Measurements from ENCODE around the gene AOC1. TPM values are rescaled to one million over a fixed set of nuclear protein-coding genes. Genes with fewer than 3 reads are reported as not detected.

AOC1 gene
- total RNA-seq, 1 donor from 2014 or later: under 0.01 TPM

DNA sequence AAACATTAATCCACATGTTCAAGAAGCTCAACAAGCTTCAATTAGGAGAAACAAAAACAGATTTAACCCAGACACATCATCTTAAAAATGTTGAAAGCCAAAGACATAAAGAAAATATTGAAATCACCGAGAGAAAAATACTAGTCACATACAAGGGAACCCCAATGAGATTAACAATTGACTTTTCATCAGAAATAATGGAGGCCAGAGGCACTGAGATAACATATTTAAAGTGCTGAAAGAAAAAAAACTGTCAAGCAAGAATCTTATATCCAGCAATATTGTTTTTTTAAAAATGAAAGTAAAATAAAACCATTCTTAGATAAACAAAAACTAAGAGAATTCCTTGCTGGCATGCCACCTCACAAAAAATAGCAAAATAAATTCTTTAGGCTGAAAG lies 28.9 kb downstream of the AOC1 start:
- Histone ChIP-seq H3K4me3 (ENCODE audit: low read depth, low read length) (no peak overlapping the region), H3K27me3 (ENCODE audit: control insufficient read depth, insufficient read depth, low read length) (no peaks in the 10 kb centered on the region), H3K36me3 (ENCODE audit: control insufficient read depth, insufficient read depth, low read length) (no peaks in the 10 kb centered on the region)
- TF ChIP-seq, protein P1, sequence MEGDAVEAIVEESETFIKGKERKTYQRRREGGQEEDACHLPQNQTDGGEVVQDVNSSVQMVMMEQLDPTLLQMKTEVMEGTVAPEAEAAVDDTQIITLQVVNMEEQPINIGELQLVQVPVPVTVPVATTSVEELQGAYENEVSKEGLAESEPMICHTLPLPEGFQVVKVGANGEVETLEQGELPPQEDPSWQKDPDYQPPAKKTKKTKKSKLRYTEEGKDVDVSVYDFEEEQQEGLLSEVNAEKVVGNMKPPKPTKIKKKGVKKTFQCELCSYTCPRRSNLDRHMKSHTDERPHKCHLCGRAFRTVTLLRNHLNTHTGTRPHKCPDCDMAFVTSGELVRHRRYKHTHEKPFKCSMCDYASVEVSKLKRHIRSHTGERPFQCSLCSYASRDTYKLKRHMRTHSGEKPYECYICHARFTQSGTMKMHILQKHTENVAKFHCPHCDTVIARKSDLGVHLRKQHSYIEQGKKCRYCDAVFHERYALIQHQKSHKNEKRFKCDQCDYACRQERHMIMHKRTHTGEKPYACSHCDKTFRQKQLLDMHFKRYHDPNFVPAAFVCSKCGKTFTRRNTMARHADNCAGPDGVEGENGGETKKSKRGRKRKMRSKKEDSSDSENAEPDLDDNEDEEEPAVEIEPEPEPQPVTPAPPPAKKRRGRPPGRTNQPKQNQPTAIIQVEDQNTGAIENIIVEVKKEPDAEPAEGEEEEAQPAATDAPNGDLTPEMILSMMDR (IDR thresholded peaks at IDR 0.05; ENCODE audit: insufficient read depth, low read length, severe bottlenecking): no peak
- DNase-seq (ENCODE audit: low read depth): no peak
- FAIRE-seq: no peak

DNA sequence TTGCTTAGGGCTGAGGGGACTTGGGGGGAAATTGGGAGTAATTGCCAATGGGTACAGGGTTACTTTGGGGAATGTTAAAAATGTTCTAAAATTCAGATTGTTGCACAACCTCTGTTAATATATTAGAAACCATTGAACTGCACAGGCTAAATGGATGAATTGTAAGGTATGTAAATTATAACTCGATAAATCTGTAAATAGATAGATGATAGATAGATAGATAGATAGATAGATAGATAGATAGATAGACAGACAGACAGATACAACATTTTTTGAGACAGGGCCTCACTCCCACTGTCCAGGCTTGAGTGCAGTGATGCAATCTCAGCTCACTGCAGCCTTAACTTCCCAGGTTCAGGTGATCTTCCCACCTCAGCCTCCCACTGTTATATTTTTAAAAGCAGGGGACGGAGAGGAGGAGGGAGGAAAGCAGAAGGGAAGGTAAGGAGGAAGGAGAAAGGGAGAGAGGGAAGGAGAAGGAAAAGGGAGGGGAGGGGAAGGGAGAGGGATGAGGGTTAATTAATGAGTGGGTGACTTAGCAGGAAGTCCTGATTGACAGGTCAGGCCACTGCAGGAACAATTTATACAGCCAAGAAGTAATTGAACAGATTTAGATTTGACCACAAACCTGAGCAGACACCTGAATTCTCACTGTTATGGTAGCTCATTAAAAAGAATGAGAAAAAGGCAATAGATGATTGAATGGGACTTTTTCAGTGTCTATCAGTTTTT lies 38.7 kb downstream of the AOC1 start:
- no peaks in the 10 kb centered on the region for H3K27me3 ChIP-seq (ENCODE audit: control insufficient read depth, insufficient read depth, low read length)
- FAIRE-seq: no peak
- no peak overlapping the region for H3K4me3 ChIP-seq (ENCODE audit: low read depth, low read length)
- TF ChIP-seq, protein P1 (IDR thresholded peaks at IDR 0.05; ENCODE audit: insufficient read depth, low read length, severe bottlenecking): no peak
- H3K36me3 ChIP-seq (ENCODE audit: control insufficient read depth, insufficient read depth, low read length): no peaks in the 10 kb centered on the region
- no peak for DNase-seq (ENCODE audit: low read depth)

DNA sequence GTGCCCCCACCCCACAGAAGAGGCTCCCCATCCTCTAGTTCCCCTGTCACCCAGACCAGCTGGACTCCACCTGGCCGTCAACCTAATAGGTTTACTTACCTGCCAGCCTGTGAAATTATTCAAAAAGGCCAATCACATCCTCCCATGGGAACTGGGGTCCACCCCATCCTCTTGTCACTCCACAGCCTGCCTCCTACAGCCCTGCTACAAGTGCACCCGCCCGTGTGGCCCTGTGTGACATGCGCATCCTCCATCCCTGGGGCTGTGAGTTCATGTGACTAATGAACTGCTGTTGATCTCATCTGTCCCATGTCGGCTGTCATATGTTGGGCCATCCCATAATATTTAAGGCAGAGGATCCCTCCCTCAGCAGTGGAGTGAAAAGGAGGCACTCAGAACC lies 39.4 kb downstream of the AOC1 start:
- FAIRE-seq (no peak), DNase-seq (ENCODE audit: low read depth) (no peak)

DNA sequence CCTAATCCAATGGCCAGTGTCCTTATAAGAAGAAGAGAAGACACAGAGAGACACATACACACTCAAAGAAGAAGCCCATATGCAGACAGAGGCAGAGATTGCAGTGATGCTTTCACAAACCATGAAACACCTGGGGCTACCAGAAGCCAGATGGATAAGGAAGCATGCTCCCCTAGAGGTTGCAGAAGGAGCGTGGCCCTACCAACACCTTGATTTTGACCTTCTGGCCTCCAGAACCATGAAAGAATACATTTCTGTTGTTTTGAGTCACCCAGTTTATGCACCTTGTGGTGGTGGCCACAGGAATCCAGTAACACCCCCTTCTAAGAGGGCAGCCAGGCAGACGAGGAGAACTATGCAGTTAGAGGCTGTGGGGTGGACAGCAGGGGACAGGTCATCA lies 43.5 kb downstream of the AOC1 start:
- FAIRE-seq (peak; percentile 68), DNase-seq (ENCODE audit: low read depth) (no peak)
- TF ChIP-seq, protein P1 (IDR thresholded peaks at IDR 0.05; ENCODE audit: insufficient read depth, low read length, severe bottlenecking): no peak
- H3K36me3 ChIP-seq (ENCODE audit: control insufficient read depth, insufficient read depth, low read length): no peaks in the 10 kb centered on the region
- H3K27me3 ChIP-seq (ENCODE audit: control insufficient read depth, insufficient read depth, low read length): no peaks in the 10 kb centered on the region
- H3K4me3 ChIP-seq (ENCODE audit: low read depth, low read length): no peak overlapping the region

More for the DNA sequence above, 39.4 kb downstream of the AOC1 start:
- Histone ChIP-seq H3K27me3 (ENCODE audit: control insufficient read depth, insufficient read depth, low read length) (no peaks in the 10 kb centered on the region), H3K4me3 (ENCODE audit: low read depth, low read length) (no peak overlapping the region), H3K36me3 (ENCODE audit: control insufficient read depth, insufficient read depth, low read length) (no peaks in the 10 kb centered on the region)
- TF ChIP-seq, protein P1 (IDR thresholded peaks at IDR 0.05; ENCODE audit: insufficient read depth, low read length, severe bottlenecking): no peak

DNA sequence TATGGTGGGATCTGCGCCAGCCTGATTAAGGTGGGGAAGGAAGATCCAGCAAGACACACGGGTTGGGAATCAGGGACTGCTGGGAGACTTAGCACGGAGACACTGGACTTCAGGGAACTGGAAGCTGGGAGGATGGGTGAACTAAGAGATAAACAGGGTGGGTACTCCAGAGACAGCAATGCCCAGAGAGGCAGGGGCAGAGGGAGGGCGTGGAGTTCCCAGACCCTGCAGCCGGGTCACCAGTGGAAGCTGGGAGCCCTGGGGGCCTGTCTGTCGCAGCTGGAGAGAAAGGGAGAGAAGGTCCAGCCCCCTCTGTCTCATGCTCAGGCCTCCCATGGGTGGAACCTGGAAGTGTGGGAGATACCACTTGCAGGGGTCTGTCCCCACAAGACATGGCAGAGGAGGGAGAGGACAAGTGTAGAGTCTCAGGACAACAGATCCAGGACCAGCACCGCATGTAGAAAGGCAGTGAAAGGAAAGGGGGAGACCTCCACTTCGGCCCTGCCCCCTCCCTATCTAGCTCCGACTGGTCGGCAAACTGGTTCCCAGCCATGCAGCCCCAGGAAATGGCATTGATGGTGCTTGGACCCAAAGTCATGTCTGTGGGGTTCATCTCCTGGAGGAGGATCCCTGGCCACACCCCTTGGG lies 44.4 kb downstream of the AOC1 start:
- DNase-seq (ENCODE audit: low read depth): no peak
- FAIRE-seq: no peak
- Histone ChIP-seq H3K4me3 (ENCODE audit: low read depth, low read length) (no peak overlapping the region), H3K27me3 (ENCODE audit: control insufficient read depth, insufficient read depth, low read length) (no peaks in the 10 kb centered on the region), H3K36me3 (ENCODE audit: control insufficient read depth, insufficient read depth, low read length) (no peaks in the 10 kb centered on the region)
- TF ChIP-seq, protein P1 (IDR thresholded peaks at IDR 0.05; ENCODE audit: insufficient read depth, low read length, severe bottlenecking): no peak

Data from bronchial epithelial cell (primary cell).